Kidney (tissue), 14 donors: Measurements from ENCODE around the gene NBEA. TPM values are rescaled to one million over a fixed set of nuclear protein-coding genes. Genes with fewer than 3 reads are reported as not detected.
"Not testable (repeated sequence)": the region's sequence is repeated elsewhere in the genome, so short reads cannot be mapped to it uniquely, and the experiment has no call there.

Experiments
- DNase-seq, 5 donors: peaks; one replicate each; pipeline ENCODE4 v3.0.0-alpha.2; 2013 to 2020
- FAIRE-seq: peaks from 2 replicates; lab custom pipeline; 2012; peaks lifted over from hg19 to GRCh38; lab: Jason Lieb, UNC
- H3K27ac ChIP-seq, 2 donors: one replicate each; pipeline ENCODE4 v1.7.0; 2013; ENCODE audit warnings: low read depth in 2 of 2, low read length in 2 of 2, inconsistent platforms in 1 of 2
- H3K27me3 ChIP-seq: one replicate; pipeline ENCODE4 v1.7.1; 2013; ENCODE audit warnings: low read length, inconsistent platforms; ENCODE audit not compliant: control insufficient read depth, insufficient read depth
- H3K36me3 ChIP-seq, 3 donors: one replicate each; pipeline versions ENCODE4 v1.7.0 to v1.7.1; 2013; ENCODE audit warnings: low read length in 3 of 3, control low read depth in 1 of 3, inconsistent platforms in 1 of 3; ENCODE audit not compliant: insufficient read depth in 3 of 3, control insufficient read depth in 2 of 3
- H3K4me1 ChIP-seq, 3 donors: one replicate each; pipeline versions ENCODE4 v1.7.0 to v1.7.1; 2013; ENCODE audit warnings: low read length in 3 of 3, inconsistent platforms in 1 of 3, low read depth in 1 of 3; ENCODE audit not compliant: control insufficient read depth in 2 of 3, insufficient read depth in 2 of 3
- H3K4me3 ChIP-seq, 3 donors: one replicate each; pipeline versions ENCODE4 v1.7.0 to v1.8.1; 2013; ENCODE audit warnings: low read length in 3 of 3, control low read depth in 1 of 3, inconsistent platforms in 1 of 3
- H3K9ac ChIP-seq, 3 donors: one replicate each; pipeline versions ENCODE4 v1.7.0 to v1.7.1; 2013; ENCODE audit warnings: low read length in 3 of 3, control low read depth in 1 of 3, inconsistent platforms in 1 of 3
- H3K9me3 ChIP-seq, 3 donors: one replicate each; pipeline versions ENCODE4 v1.7.0 to v1.7.1; 2013; ENCODE audit warnings: low read length in 3 of 3, control low read depth in 1 of 3, inconsistent platforms in 1 of 3; ENCODE audit not compliant: control insufficient read depth in 2 of 3, insufficient read depth in 1 of 3
- CTCF ChIP-seq: IDR thresholded peaks from 3 replicates; pipeline ENCODE4 v1.5.1; 2012; ENCODE audit warnings: mild to moderate bottlenecking, moderate library complexity, borderline replicate concordance; ENCODE audit not compliant: insufficient read depth; ENCODE audit errors: extremely low read depth
- intact Hi-C: fragments of 100-400 bp; cut with DNase I; formaldehyde crosslinking; loops from one replicate; pipeline ENCODE4 v1.11.1; 2022
- polyA plus RNA-seq: library from polyadenylated mRNA; stranded (reverse); fragments of 350-450 nt; fragmentation: Illumina TruSeq; extraction: RNeasy Lipid Tissue Mini Kit (QIAGEN cat#74804); gene quantifications from one replicate; pipeline ENCODE4 v1.2.3, GENCODE V29; 2014; ENCODE audit warnings: low read depth, low replicate concordance; ENCODE audit not compliant: insufficient read depth
- total RNA-seq: library from RNA; stranded (reverse); fragmentation: NEBNext Ultra II Directional; extraction: Animal tissue kit (Norgen Biotek cat#: 25700); gene quantifications from one replicate; pipeline ENCODE4 v1.2.1, GENCODE V29; 2021
- donor health status: control.
- donor health status: control.
- donor health status: control.
- donor health status: control.
- donor health status: control.
- donor health status: DM: yes; HTN: yes; CAD: no.
- donor health status: Normal renal cell carcinoma (clear cell type).

NBEA gene
- total and polyA plus RNA-seq, 2 donors from 2014 or later: 4.7 to 14.6 TPM

GRCh38 chr13:35669321-35669720, 727.3 kb downstream of the NBEA start:
- FAIRE-seq (no peak), DNase-seq (no peak)
- no peaks in the 10 kb centered on the region for H3K4me1 ChIP-seq
- no peaks in the 10 kb centered on the region for H3K36me3 ChIP-seq
- H3K9me3 ChIP-seq: no peaks in the 10 kb centered on the region
- intact Hi-C loops: no loop called here
- H3K27me3 ChIP-seq: no peaks in the 10 kb centered on the region
- H3K9ac ChIP-seq: no peak overlapping the region
- no peak overlapping the region for H3K27ac ChIP-seq
- no peak for TF ChIP-seq CTCF
- no peak overlapping the region for H3K4me3 ChIP-seq

GRCh38 chr13:35672611-35673010, 730.5 kb downstream of the NBEA start:
- FAIRE-seq: no peak
- Histone ChIP-seq H3K4me3 (no peak overlapping the region), H3K9me3 (no peaks in the 10 kb centered on the region), H3K9ac (no peak overlapping the region), H3K36me3 (no peaks in the 10 kb centered on the region), H3K27ac (no peak overlapping the region), H3K4me1 (no peaks in the 10 kb centered on the region), H3K27me3 (no peaks in the 10 kb centered on the region)
- no peak for TF ChIP-seq CTCF
- intact Hi-C loops: no loop called here
- no peak for DNase-seq

- no peaks in the 10 kb centered on the region for H3K4me1 ChIP-seq
- H3K27ac ChIP-seq: no peak overlapping the region
- H3K36me3 ChIP-seq: no peaks in the 10 kb centered on the region
- TF ChIP-seq CTCF: no peak
- H3K27me3 ChIP-seq: no peaks in the 10 kb centered on the region
- FAIRE-seq (no peak), DNase-seq (no peak)
- intact Hi-C loops: no loop called here
- no peak overlapping the region for H3K4me3 ChIP-seq
- H3K9ac ChIP-seq: no peak overlapping the region
- H3K9me3 ChIP-seq: no peaks in the 10 kb centered on the region
Measured at GRCh38 chr13:35675651-35676050, 733.6 kb downstream of the NBEA start.

- H3K9ac ChIP-seq, H3K36me3 ChIP-seq, H3K27me3 ChIP-seq, intact Hi-C loops, H3K4me3 ChIP-seq, H3K27ac ChIP-seq, H3K9me3 ChIP-seq, FAIRE-seq, H3K4me1 ChIP-seq, DNase-seq: not testable (repeated sequence)
Measured at GRCh38 chr13:35677863-35678262, 735.8 kb downstream of the NBEA start.
